Activated gamma-delta T cell treated with anti-CD3 and anti-CD28 coated beads, Interleukin-2, amount 50 U/mL, for 16 hours (primary cell): ENCODE measurements around the gene GIMAP4.
"Not testable (repeated sequence)": the region's sequence is repeated elsewhere in the genome, so short reads cannot be mapped to it uniquely, and the experiment has no call there.

Experiments used
- DNase-seq: peaks from one replicate; pipeline ENCODE4 v3.0.0-alpha.2; 2020; ENCODE audit warnings: low read depth

Gene GIMAP4

GRCh38 chr7:150580638-150581394 lies 13.6 kb downstream of the GIMAP4 start:
- no peak for DNase-seq

GRCh38 chr7:150585199-150585598 lies 18.0 kb downstream of the GIMAP4 start:
- no peak for DNase-seq

DNA sequence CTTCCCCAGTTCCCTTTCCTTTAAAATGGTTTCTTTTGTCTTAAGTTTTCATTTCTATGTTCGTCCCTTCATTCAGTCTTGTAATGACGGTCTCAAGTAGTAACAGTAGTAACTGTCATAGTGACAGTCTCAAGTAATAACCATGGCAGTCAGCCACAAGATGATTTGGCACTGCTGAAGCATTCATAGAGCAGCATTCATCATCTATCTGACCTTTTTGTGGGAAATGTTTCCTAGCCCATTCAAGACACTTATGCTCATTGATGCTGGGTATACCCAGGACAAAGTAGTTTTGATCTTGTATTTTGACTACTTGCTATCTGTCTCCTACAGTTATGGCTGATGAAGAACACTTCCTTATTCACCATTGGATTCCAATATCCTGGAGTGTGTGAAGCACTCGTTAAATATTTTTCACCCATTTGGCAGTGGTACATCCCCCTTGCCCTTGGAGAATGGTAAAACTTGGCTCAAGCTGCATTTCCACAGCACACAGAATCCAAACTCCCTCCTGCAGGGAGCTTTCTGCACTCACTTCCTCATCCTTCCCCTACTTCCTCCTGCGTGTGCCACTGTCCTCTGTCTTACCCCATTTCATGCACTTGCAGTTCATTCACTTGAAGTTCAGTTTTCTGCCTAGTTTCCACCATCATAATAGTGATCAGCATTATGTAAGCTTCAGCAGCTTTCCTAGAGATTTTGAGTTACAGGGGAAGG lies 19.0 kb downstream of the GIMAP4 start:
- DNase-seq: no peak

DNA sequence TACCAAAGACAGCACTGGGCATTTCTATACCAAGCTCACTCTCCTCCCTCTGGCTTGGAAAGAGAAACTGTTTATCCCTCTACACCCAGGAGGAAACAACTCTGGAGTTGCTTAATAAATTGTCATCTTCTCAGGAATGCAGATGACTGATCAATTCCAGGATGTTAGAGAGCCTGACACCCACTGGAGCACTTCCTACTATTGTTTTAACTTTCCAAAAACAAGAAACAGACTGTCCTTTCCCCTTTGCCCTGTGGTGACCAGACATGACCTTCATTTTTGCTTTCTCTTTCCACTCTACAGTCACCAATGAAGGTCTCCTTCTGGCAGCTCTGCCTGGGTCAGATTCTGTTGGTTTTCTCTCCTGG lies 19.6 kb downstream of the GIMAP4 start:
- no peak for DNase-seq

GRCh38 chr7:150587551-150587950 lies 20.4 kb downstream of the GIMAP4 start:
- DNase-seq: no peak

GRCh38 chr7:150594805-150595204 lies 27.6 kb downstream of the GIMAP4 start:
- DNase-seq: no peak

DNA sequence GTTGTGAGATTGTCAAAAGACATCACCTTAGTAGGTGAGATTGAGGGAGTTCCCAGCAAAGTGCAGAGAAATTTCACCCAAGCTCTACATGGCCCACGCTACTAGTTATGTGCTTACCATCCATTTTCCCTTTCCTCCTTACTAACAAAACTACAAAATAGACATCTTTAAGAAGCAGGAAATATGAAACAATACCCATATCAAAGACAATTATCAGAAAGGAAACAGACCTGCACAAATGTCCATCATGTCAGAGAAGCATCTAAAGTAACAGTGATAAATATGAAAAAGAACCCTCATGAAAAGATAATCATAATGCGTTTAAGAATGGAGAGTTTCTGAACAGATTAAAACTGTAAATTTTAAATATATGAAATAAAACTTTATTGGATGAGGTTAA lies 28.2 kb downstream of the GIMAP4 start:
- DNase-seq: no peak

DNA sequence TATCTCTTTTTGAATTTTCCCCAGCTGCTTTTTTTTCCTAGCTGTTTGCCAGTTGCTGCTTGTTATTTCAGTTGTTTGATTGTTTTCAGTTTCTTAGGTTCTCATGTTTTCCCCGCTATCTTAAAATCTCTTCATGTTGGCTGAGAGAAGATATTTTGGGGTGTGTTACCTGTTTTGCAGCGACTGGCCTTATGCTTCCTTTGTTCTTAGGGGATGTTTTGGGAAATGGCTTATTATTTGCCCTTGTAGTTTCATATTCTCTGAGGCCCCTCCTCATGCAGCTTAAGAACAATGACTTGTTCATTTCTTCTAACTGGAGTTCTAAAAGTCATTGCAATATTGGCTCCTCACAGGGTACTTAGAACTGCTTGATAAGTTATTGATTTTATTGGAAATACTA lies 36.4 kb downstream of the GIMAP4 start:
- not testable (repeated sequence) for DNase-seq

- DNase-seq: no peak
Observed at GRCh38 chr7:150610233-150610632, 43.0 kb downstream of the GIMAP4 start.

DNA sequence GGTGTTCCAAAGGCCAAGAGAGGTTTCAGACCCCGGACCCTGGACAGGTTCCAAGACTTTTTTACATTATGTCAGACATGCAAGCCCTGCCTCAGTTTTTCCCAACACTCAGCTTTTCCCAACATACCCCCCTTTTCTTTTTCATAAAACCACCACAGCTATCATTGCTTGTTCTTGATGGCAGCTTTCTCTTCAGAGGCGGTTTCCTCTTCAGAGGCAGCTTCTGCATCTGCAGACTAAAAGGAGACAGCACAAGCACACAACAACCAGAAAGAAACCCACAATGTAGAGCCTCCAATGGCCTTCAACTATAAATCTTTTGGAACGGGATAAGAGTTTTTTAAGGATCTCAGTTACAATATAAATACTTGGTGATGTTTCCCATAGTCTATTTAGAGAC lies 45.7 kb downstream of the GIMAP4 start:
- no peak for DNase-seq

GRCh38 chr7:150613880-150614279 lies 46.7 kb downstream of the GIMAP4 start:
- no peak for DNase-seq

DNA sequence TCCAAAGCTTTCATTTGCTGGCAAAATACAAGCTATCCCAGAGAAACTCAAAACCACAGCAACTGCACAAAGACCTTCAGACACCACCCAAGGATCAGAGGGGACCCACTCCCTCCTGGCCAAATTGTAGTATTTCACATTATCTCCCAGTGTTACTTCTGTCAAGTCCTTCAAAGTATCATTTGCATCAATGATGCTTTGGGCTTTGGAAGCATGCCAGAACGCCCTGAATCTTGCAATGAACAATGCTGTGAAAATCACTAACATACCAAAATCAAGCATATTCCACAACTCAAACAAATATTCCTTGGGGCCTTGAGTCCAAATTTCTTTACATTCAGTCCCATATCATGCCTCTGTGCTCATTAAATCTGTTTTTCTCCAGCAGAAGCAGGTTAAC lies 47.2 kb downstream of the GIMAP4 start:
- DNase-seq: not testable (repeated sequence)

DNA sequence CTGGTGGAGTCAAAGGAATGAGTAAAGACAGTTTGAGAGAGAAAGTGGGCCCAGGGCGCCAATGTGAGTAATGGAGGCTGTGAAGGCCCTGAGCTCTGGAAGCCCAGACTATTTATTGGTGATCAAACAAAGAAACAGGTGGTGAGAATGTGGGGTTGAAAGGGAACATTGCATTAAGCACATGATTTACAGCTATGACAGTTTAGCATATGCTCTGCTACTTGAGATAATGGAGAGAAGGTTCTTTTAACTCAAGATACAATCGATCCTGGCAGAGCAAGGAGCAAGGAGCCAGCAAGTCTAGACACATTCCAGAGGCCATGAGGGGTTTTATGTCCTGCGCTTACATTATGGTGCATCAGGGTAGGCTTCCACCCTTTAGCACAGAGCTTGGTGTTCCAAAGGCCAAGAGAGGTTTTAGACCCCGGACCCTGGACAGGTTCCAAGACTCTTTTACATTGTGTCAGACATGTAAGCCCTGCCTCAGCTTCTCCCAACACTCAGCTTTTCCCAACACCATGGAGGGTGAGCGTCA lies 48.1 kb downstream of the GIMAP4 start:
- not testable (repeated sequence) for DNase-seq

GRCh38 chr7:150620061-150620460 lies 52.9 kb downstream of the GIMAP4 start:
- DNase-seq: no peak

DNA sequence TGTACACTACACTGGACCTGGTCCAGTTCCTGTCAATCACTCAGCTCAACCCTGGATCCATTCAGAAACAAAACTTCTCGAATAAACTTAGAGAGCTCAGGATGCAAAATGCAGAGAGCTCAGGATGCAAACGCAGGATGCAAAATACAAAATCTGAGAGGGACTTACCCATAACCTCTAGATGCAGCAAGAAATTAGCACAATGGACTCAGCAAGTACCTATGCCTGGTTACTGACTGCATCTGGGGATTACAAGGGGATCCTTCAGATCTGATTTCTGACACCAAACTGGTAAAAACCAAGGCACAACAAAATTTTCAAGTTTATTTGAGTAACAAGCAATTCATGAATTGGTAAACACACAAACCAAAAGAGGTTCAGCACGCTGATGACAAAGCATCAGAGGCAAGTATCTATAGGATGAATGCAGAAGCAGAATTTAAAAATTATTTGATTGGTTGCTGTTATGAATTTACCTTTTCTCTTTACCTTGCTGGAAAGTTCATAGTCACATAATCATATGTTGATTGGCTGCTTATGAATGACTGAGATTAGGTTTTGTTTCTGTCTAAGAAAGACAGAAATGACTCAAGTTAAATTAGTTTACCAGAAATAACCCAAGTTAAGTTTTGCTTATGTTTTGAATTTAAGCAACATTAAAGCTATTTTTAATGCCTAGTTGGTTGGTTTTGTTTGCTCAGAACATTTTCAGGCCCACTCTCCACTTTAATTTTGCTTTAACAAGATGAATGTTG lies 53.6 kb downstream of the GIMAP4 start:
- DNase-seq: no peak

GRCh38 chr7:150621376-150621775 lies 54.2 kb downstream of the GIMAP4 start:
- DNase-seq: no peak
